DMS 273 (cell line): Measurements from ENCODE around the gene INAFM2.

Experiments used
- DNase-seq: peaks from one replicate; lab custom pipeline; 2025; ENCODE audit not compliant: unreplicated experiment; lab: John Stamatoyannopoulos, UW

Gene INAFM2

DNA sequence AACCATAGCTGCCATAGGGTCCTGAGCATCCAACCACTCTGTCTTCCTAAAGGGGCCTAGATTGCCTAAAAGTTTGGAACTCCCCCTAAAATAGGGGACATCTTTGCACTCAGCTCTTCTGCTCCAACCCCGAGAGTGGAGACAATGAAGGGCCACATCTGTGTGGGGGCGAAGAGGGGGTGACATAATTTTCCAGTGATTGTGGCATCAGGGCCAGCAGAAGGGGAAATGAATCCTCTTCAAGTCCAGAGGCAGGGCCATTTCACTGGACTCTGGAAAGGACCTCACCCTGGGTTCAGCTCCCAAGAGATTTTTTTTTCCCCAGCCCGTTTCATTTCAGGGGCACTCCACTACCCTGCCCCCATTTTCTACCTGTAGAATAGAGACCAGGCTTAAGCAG, 36.0 kb upstream of the INAFM2 start:
- no peak for DNase-seq

DNA sequence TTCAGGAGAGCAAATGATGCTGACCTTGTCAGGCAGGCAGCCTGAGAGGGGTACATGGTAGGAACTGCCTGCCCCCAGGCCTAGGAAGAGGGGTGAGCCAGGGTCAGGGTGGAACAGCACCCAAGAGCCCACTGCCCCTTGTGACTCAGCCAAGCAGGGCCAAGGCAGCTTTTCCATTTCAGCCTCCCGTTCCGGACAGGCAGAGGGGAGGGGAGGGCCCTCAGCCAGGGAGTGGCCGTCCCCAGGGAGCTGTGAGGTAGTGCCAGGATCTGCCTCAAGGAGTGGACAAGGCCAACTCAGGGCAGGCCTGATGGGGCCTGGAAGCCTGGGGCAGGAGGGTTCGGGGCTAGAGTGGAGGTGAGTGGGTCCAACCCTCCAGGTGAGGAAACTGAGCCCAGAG, 35.5 kb upstream of the INAFM2 start:
- no peak for DNase-seq

DNA sequence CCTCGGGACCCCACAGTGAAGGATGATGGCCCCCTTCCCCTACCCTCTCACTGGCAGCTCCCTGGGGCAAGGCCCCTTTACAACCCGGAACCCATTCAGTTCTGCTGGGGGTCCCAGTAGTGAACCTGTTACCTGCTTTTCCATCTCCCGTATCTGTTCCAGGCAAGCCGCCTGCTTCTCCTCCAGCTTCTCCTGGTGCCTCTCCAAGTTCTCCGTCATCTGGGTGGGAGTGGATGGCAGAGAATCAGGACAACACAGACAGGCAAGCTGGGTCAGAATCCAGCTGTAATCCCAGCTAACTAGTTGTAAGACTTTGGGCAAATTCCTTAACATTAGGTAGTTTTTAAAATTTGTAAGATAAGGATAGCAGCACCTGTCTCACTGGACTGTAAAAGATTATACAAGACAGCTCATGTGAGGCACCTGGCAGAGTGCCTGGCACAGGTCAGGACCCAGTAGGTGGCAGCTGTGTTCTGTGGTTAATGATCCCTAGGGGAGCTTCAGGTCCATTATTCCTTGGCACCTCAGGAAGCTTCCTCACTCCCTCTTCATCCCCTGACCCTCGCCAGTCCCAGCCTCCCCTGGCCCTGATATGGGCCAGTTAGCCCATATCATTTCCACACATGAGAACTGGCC, 34.2 kb upstream of the INAFM2 start:
- peak; percentile 56 for DNase-seq

DNA sequence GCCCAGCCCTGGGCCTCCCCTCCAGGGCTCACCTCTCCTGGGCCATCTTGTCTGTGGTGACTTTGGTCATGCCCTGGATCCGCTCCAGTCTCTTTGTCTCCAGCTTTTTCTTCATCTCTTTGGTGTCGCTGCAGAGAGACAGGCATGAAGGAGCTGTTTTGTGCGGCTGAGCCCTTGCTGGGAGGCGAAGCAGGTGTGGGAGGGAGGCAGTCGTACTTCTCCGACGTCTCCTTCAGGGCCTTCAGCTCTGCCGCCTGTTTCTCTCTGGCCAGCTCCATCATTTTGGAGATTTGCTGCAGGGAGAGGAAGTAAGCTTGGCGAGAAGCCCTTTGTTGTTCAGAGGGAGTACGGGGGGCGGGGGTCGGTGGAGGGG, 33.0 kb upstream of the INAFM2 start:
- no peak for DNase-seq

DNA sequence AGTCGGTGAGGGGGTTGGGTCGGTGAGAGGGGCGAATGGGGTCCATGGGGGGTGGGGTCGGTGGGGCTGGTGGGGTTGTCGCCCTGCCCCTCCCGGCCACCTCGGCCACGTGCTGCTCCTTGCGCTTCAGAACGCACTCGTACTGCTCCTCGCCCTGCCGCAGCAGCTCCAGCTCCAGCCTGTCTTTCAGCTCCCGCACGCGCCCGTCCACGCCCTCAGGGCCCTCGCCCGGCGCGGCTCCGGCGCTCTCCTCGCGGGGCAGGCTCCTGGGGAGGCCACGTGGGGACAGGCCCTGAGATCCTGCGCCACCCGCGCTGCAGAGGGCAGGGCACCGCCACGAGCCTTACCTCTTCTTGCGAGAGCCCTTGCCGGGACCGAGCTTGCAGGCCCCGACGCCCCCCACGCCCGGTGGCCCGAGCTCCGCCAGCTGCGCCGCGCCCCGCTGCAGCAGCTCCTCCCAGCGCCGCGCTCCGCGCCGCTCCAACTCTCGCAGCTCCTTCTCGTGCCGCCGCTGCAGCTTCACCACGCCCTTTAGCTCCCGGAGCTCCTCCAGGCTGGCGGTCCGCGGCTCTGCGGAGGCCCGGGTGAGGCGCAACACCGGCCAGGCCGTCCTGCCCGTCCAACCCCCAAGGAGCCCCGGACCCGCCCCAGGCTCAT, 32.4 kb upstream of the INAFM2 start:
- peak; percentile 79 for DNase-seq

DNA sequence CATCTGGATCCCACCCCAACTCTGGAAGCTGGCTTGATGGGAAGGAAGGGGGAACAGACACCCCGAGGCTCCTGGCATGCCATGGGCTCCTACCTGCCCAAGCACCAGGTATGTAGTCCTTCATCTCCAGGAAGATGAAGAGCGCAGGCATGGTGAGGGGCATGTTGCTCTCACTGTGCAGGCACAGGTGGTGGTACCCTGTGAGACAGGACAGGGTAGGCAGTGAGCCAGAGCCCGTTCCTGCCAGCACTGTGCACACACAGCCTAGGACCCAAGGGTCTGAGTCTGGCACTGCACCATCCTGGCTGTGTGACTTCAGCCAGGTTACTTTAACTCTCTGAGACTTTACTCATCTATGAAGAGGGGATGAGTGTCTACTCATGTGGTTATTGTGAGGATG, 31.2 kb upstream of the INAFM2 start:
- DNase-seq = no peak

DNA sequence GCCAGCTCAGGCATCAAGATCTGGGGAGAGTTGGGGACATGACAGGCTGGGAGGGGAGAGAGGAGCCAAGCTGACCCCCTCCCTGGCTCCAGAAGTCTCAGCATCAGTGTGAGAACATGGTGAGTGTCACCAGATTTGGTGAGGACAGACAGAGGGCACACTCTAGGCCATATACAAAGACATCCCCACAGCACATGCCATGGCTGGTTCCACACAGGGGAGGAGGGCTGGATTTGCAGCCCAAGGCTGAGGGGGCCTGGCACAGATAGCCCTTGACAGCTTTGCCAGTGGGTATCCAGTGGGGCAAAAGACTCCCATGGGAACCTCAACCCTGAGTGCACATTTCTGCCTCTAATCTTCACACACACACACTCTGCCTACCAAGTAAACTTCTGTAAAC, 30.5 kb upstream of the INAFM2 start:
- no peak for DNase-seq

DNA sequence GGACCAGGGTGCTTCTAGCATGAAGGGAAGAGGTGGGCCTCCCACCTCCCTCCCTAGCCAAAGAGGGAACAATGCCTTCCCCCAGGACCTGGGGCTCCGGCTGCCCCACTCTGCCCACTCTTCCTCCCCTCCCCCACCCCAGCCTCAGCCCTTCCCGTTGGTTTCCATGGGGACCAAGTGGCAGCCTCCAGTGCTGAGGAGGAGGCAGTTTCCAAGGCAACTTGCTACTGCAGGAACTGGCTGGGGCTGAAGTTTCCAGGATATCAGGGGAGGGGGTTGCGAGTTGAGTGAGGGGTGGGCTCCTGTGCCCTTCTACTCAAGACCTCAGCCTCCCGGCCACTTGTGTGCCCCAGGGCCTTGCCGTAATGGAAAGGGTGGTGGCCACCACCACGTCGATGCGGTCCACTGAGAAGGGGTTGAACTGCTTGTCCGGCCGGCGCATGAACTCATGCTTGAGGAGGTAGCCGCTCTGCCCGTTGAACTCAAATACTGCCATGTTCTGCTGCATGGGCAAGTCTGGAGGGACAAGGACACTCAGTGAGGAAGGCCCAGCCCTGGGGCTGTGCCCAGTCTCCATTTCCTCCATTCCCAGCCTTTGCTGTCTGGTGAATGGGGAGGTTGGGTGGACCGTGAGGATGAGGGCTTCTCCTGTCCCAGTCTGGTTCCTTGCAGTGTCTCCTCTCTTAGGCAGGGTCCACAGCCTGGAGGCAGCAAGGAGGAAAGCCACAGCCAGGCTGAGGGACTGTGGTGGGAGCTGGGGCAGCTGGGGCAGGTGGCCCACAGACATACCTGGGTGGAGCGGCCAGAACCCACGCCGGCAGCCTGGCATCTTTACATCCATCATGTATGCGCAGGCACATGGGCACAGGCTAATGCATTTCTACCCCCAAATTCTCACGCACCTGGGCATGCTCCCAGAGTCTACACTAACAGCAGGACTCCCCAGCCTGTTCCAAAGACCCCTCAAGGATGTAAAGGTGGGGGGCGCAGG, 29.3 kb upstream of the INAFM2 start:
- no peak for DNase-seq

DNA sequence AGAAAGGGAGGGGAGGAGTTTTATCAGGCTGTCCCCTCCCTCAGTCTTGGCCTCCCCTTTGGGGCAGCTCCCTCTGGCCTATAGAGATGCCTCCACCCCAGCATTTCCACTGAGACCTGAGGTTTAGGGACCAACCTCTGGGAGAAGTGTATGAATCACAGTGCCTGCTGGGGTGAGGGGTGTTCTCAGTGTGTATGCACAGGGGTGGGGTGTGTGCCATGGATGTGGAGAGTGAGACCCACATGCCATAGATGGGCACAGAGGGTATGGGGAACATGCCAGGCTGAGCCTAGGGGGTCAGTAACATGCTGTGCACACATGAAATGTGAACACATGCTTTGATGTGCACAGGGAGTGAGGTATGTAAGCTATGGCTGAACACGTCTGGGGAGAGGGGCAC, 28.2 kb upstream of the INAFM2 start:
- no peak for DNase-seq

DNA sequence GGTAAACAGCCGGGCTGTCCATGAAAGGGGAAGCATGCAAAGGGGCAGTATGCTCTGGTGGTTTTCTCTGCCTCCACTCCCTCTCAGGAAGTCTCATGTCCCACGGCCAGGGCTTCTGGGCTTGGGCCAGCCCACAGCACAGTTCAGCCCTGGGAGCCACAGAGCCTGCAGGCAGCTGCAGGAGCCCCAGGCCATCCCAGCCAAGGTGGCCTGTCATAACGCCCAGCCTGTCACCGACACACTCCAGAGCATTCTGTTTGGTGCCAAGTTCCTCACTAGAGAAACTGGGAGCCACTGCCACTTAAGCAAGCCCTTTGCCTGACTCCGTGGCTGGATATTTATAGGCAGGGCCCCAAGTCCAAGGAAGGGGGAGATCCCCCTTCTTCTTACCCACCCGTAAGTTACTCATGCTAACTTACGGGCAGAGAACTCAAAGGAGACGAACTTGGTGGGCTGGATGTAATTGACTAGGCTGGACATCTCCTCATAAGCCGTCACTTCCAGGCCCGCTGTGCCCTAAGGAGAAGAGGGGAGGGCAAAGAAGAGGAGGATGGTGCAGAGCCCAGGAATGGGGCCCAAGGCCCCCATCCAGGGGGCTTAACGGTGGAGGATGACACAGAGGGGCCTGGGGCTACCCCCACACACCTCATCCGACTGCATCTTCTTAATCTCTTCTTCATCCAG, 27.5 kb upstream of the INAFM2 start:
- no peak for DNase-seq

DNA sequence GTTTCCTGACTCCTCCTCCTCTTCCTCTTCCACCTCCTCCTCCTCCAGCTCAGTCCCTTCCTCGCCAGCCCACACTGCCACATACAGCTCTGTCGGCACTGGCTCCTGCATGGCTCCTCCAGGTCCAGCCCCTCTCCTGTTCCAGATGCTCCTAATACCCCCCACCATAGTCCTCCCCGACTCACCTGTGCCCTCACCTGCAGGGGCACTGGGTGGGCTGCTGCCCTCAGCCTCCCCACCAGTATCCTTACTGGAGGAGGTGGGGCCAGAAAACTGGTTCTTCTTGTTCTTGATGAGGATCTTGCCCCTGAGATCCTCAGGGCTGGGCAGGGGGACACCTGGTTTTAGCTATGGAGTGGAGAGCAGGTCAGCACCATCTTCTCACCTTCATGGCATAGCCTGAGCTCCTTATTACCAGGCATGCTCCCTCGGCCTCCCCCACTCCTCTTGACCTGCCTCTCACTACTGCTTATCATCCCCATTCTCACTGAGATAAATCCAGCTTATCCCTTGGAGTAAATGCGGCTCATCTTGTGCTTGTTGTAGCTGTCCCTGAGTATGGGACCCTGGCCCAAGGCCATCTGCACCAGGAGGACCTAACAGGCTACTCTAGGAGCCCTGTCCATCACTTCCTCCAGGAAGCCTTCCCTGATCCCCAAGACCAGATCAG, 26.8 kb upstream of the INAFM2 start:
- DNase-seq = no peak

DNA sequence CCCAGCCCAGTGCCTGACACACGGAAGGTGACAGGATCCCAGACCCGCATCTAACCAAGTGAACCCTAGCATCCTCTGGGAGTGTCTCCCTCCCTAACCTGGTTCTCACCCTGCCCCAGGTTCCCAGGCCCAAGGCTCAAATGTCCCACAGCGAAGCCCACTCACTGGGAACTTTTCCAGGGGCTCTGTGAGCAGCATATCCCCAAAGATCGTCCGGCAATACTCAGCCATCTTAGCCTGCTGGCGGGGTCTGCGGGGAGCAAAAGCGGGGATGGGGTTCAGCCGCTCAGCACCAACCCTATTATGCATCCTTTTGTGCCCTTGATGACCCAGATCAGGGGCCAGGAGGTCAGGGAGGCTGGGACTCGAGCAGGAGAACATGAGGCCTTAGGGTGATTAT, 26.1 kb upstream of the INAFM2 start:
- no peak for DNase-seq

DNA sequence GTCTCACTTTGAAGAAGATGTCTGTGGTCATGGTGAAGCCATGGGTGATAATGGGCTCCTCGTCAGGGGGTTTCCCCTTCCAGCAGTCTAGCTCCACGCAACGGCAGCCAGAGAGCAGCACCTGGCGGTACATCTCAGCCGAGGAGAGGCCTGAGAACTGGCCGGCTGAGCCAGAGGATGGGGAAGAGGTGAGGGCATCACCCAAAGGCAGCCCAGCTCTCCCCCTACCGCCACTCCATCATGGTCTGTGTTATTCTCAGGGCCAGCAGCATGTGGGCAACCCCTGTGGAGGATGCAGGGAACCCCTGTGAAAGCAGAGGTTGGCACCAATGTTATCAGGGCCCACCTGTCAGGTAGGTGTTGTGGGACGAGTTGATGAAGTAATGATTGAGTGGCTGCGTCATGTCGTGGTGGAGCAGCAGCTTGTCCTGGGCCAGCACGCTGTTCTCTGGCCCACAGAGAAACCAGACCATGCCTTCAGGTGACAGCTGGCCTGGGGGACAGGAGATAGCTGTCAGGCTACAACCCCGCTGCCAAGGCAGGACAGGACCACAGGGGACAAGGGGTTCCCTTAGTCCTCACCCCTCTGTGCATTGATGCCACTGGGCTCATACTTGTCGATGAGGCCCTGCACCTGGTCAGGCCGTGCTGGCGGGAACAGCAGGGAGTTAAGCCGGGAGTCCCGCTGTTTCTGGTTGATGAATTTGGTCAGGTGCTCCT, 25.1 kb upstream of the INAFM2 start:
- no peak for DNase-seq

DNA sequence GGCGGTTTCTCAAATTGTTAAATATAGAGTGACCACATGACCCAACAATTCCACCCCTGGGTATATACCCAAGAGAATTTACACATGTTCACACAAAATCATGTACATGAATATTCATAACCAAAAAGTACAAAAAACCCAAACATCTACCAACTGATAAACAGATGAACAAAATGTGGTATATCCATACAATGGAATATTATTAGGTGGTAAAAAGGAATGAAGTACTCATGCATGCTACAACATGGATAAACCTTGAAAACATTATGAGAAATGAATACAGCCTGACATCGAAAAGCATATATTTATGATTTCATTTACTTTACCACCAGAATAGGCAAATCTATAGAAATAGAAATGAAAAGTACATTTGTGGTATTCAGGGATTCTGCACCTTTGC, 23.1 kb upstream of the INAFM2 start:
- DNase-seq = no peak

DNA sequence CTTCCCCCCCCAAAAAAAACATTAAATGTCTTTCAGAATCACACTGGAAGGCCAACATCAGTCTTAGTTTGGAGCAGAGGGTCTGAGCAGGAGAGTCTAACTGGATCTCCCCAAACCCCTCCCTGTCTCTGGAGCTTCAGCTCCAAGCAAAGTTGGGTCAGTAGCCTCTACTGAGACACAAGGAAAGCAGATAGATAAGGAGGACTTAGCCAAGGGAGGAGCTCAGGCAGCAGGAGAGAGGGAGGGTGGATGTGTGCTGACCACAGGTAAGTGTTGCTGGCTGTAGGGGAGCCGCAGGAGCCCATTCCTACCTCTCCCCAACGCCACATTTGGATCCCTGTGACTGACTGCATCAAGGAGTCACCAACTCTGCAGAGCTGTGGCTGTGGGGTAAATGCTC, 22.7 kb upstream of the INAFM2 start:
- no peak for DNase-seq

DNA sequence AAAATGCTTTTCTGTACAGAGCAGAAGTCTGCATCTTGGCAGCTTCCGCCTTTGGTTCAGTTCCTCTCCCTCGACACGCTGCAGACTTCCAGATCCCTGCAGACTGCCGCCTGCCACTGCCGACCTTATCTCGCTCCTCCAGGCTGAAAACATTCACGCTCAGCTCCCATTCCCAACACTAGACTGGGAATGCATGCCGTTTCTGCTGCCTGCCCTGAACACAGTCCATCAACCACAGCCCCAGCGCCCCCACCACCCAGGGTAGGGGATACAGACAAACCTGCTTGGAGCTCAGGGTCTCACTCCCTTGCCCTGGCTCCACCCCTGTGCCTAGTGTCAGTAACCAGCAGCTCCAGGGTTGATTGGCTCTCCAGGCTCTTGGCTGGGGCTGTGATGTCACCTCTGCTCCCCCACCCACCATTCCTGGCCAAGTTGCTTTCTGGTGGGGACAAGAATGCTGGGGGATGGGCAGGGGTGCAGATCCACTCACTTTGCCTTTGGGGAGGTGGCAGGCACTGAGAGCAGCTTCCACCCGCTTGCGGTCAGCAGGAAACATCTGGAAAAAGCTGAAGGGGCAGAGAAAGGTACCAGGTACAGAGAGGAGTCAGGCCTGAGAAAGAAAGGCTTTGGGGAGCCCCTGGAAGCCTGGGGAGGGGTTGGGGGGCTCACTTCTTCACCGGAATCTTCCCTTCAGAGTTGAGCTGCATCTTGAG, 21.9 kb upstream of the INAFM2 start:
- DNase-seq = no peak

DNA sequence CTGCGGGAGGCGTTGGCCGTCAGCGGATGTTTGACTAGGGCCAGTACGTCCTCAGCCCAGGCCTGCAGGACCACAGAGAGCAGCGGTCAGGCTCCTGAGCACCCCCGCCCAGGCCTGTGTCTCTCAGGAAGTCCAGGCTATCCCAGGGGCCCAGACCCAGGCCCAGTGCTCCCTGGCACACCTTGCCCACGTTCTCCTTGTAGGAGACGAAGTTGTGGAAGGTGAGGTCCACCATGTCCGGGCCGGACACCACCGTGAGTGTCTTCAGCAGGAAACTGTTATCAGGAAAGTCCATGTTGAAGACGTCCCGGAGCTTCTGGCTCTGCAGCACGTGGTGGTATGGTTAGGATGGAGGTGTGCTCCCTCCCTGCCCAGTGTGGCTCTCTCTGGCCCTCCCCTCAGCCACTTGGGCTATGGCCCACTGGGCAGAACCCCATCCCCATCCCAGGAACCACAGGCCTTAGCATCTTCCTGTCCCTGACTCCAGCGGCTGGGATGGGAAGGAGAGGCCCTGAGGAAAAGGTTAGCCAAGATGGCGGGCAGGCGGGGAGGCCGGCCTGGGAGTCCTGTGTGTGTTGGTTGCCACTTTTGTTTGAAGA, 21.1 kb upstream of the INAFM2 start:
- no peak for DNase-seq

DNA sequence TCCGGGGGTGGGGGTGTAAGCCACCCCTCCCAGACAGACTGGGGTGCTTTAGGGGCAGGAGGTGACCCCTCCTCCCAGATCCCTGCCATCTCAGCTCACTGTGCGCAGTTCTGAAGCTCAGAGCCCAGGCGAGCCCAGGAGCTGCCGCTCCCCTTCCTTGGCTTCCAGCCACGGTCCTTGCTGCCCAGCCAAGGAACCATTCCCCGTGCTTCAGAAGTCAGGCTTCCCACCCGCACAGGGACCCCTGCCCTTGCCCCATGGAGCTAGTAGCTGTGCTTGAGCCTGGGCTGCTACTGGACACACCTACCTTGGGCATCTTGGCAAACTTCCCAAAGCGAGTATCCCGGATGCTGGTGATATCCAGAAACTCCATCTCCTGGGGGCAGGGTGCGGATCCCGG, 20.5 kb upstream of the INAFM2 start:
- no peak for DNase-seq

DNA sequence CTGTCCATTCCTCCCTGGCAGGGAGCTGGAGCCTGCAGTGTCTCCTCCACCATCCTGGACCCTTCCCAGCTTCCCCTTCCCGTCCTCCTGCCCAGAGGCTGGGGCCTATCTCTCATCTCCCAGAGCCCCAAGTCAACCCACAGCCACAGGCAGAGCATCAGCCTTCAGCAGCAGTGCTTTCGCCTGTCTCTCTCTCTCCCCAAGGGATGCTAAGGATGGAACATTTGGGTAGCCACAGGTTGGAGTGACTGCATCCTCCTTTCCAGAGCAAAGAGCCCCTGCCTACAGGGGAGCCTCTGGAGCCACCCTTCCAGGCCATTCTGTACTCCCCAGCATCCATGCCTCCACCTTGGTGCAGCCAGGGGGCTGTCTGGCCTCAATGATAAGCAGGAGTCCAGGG, 19.9 kb upstream of the INAFM2 start:
- DNase-seq = no peak
